AG09309 (cell line): ENCODE measurements around the gene CMIP.
A peak's percentile ranks its signal among the peaks of the same experiment; 100 is the strongest.

Experiments
- DNase-seq: peaks from one replicate; pipeline ENCODE4 v3.0.0-alpha.2; 2010; ENCODE audit warnings: low read depth
- H3K4me3 ChIP-seq: 2 replicates; pipeline ENCODE4 v1.5.1; 2011; ENCODE audit warnings: mild to moderate bottlenecking, low read depth, low read length, moderate library complexity; ENCODE audit not compliant: control insufficient read depth
- CTCF ChIP-seq: IDR thresholded peaks from 2 replicates; pipeline ENCODE4 v1.5.1; 2011; ENCODE audit warnings: mild to moderate bottlenecking, low read depth, low read length, inconsistent platforms; ENCODE audit not compliant: insufficient read depth, control insufficient read depth; ENCODE audit errors: missing control alignments

The CMIP gene

GRCh38 chr16:81692571-81692970 is 248.0 kb downstream of the CMIP start:
- H3K4me3 ChIP-seq = no peak overlapping the region
- no peak for DNase-seq
- no peak for TF ChIP-seq CTCF

GRCh38 chr16:81693041-81693743 is 248.6 kb downstream of the CMIP start:
- TF ChIP-seq CTCF = no peak
- DNase-seq = peak; percentile 68
- no peak overlapping the region for H3K4me3 ChIP-seq

GRCh38 chr16:81693744-81694303 is 249.2 kb downstream of the CMIP start:
- no peak for DNase-seq
- no peak for TF ChIP-seq CTCF
- H3K4me3 ChIP-seq = no peak overlapping the region

- no peak for DNase-seq
- no peak overlapping the region for H3K4me3 ChIP-seq
- TF ChIP-seq CTCF = no peak
Measured at GRCh38 chr16:81694494-81695280, 250.1 kb downstream of the CMIP start.

GRCh38 chr16:81695321-81696165 is 250.9 kb downstream of the CMIP start:
- DNase-seq = no peak
- no peak for TF ChIP-seq CTCF
- H3K4me3 ChIP-seq = no peak overlapping the region

GRCh38 chr16:81696166-81696960 is 251.8 kb downstream of the CMIP start:
- TF ChIP-seq CTCF = no peak
- no peak overlapping the region for H3K4me3 ChIP-seq
- DNase-seq = no peak
